Measurements from ENCODE around the gene SEPTIN12.

DNA sequence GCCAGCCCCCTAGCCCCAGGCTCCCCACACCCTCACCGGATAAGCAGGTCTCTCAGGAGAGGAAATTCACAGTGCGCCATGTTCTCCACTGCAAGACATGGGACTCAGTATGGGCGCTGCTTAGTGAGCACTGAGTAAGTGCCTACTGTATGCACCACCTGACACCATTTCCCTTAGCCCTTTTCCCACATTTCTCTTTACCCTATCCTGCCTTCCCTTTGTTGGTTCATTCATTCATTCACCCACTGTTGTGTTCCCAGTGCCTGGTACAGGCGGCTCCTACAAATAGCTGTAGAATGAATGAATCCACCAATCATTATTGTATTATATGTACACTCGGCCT, 10.1 kb downstream of the SEPTIN12 start:
- TF ChIP-seq, protein P1, sequence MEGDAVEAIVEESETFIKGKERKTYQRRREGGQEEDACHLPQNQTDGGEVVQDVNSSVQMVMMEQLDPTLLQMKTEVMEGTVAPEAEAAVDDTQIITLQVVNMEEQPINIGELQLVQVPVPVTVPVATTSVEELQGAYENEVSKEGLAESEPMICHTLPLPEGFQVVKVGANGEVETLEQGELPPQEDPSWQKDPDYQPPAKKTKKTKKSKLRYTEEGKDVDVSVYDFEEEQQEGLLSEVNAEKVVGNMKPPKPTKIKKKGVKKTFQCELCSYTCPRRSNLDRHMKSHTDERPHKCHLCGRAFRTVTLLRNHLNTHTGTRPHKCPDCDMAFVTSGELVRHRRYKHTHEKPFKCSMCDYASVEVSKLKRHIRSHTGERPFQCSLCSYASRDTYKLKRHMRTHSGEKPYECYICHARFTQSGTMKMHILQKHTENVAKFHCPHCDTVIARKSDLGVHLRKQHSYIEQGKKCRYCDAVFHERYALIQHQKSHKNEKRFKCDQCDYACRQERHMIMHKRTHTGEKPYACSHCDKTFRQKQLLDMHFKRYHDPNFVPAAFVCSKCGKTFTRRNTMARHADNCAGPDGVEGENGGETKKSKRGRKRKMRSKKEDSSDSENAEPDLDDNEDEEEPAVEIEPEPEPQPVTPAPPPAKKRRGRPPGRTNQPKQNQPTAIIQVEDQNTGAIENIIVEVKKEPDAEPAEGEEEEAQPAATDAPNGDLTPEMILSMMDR (IDR thresholded peaks at IDR 0.05; ENCODE audit: poor library complexity), result no peak
- no peak for TF ChIP-seq EZH2 (IDR thresholded peaks at IDR 0.05; ENCODE audit: borderline replicate concordance)

Measured in hepatocyte (in vitro differentiated cells).